HL-60 (cell line): ENCODE measurements around the gene PPIL6.

Source experiments
- DNase-seq, 2 experiments: peaks; one replicate each; pipeline ENCODE4 v3.0.0-alpha.2; 2010 to 2020; ENCODE audit warnings: low read depth in 1 of 2, low spot score in 1 of 2
- H3K27ac ChIP-seq: fragments of 250-450 bp; sonication (Bioruptor Pico); replicated peaks from 2 replicates; pipeline ENCODE4 v1.5.1; 2020; ENCODE audit warnings: mild to moderate bottlenecking, moderate library complexity
- H3K27me3 ChIP-seq: fragments of 250-450 bp; sonication (Bioruptor Pico); 2 replicates; pipeline ENCODE4 v1.5.1; 2021; ENCODE audit warnings: mild to moderate bottlenecking, moderate library complexity; ENCODE audit not compliant: insufficient read depth, poor library complexity, severe bottlenecking
- H3K4me3 ChIP-seq: replicated peaks from 2 replicates; pipeline ENCODE4 v1.5.1; 2011; ENCODE audit warnings: mild to moderate bottlenecking, control low read depth, low read length; ENCODE audit not compliant: insufficient read depth
- CTCF ChIP-seq: IDR thresholded peaks from one replicate; pipeline ENCODE4 v1.5.1; 2011; ENCODE audit warnings: low read length, control low read depth, inconsistent platforms; ENCODE audit not compliant: insufficient read depth
- GABPA ChIP-seq: IDR thresholded peaks from 2 replicates; pipeline ENCODE4 v1.6.1; 2012; ENCODE audit warnings: low read depth
- POLR2AphosphoS5 ChIP-seq: IDR thresholded peaks from 2 replicates; pipeline ENCODE4 v1.6.1; 2012; ENCODE audit warnings: low read depth
- REST ChIP-seq: IDR thresholded peaks from 2 replicates; pipeline ENCODE4 v1.6.1; 2012; ENCODE audit warnings: low read depth; ENCODE audit not compliant: insufficient replicate concordance
- SPI1 ChIP-seq: IDR thresholded peaks from 2 replicates; pipeline ENCODE4 v1.6.1; 2012; ENCODE audit warnings: low read depth, mild to moderate bottlenecking, borderline replicate concordance

PPIL6 gene

GRCh38 chr6:109393886-109394281 lies 46.5 kb downstream of the PPIL6 start:
- Histone ChIP-seq H3K27me3 (no peaks in the 10 kb centered on the region), H3K27ac (no peak overlapping the region), H3K4me3 (no peak overlapping the region)
- TF ChIP-seq CTCF: no peak
- no peak for TF ChIP-seq SPI1
- no peak for TF ChIP-seq POLR2AphosphoS5
- TF ChIP-seq GABPA: no peak
- no peak for TF ChIP-seq REST
- no peak for DNase-seq

- TF ChIP-seq POLR2AphosphoS5 (no peak), REST (no peak), GABPA (no peak), SPI1 (no peak), CTCF (no peak)
- no peaks in the 10 kb centered on the region for H3K27me3 ChIP-seq
- H3K27ac ChIP-seq: no peak overlapping the region
- DNase-seq: no peak
- no peak overlapping the region for H3K4me3 ChIP-seq
Observed at GRCh38 chr6:109393157-109393885, 47.1 kb downstream of the PPIL6 start.

- no peak overlapping the region for H3K27ac ChIP-seq
- no peak for DNase-seq
- H3K4me3 ChIP-seq: no peak overlapping the region
- no peak for TF ChIP-seq GABPA
- no peak for TF ChIP-seq SPI1
- TF ChIP-seq REST: no peak
- no peak for TF ChIP-seq POLR2AphosphoS5
- TF ChIP-seq CTCF: no peak
- H3K27me3 ChIP-seq: no peaks in the 10 kb centered on the region
Observed at GRCh38 chr6:109389650-109390274, 50.7 kb downstream of the PPIL6 start.
